H9 (cell line): ENCODE data around the gene CSRNP2. TPM values are rescaled to one million over a fixed set of nuclear protein-coding genes. Genes with fewer than 3 reads are reported as not detected.

Experiments
- DNase-seq: peaks from one replicate; pipeline ENCODE4 v3.0.0-alpha.2; 2017
- H2AFZ ChIP-seq: one replicate; pipeline ENCODE4 v1.6.1; 2013; ENCODE audit warnings: mild to moderate bottlenecking, low read length, control low read depth, moderate library complexity
- H2AK5ac ChIP-seq: 2 replicates; pipeline ENCODE4 v1.6.1; 2013; ENCODE audit warnings: low read length, control low read depth, mixed read lengths; ENCODE audit not compliant: insufficient read length
- H2BK120ac ChIP-seq: one replicate; pipeline ENCODE4 v1.6.1; 2013; ENCODE audit warnings: low read depth, mild to moderate bottlenecking, low read length, control low read depth, inconsistent platforms; ENCODE audit not compliant: poor library complexity, severe bottlenecking
- H2BK12ac ChIP-seq: 2 replicates; pipeline ENCODE4 v1.6.1; 2013; ENCODE audit warnings: low read length, control low read depth, mixed read lengths, low read depth; ENCODE audit not compliant: insufficient read length
- H2BK15ac ChIP-seq: 2 replicates; pipeline ENCODE4 v1.6.1; 2013; ENCODE audit warnings: low read depth, low read length, control low read depth
- H2BK20ac ChIP-seq: one replicate; pipeline ENCODE4 v1.6.1; 2013; ENCODE audit warnings: low read depth, mild to moderate bottlenecking, low read length, control low read depth, inconsistent platforms; ENCODE audit not compliant: poor library complexity, severe bottlenecking
- H2BK5ac ChIP-seq: 2 replicates; pipeline ENCODE4 v1.6.1; 2013; ENCODE audit warnings: low read length, control low read depth, mixed read lengths; ENCODE audit not compliant: insufficient read length
- H3K14ac ChIP-seq: 2 replicates; pipeline ENCODE4 v1.6.1; 2013; ENCODE audit warnings: low read length, control low read depth; ENCODE audit not compliant: insufficient read depth
- H3K18ac ChIP-seq: 2 replicates; pipeline ENCODE4 v1.6.1; 2013; ENCODE audit warnings: low read depth, mild to moderate bottlenecking, mixed read lengths, low read length, control low read depth; ENCODE audit not compliant: insufficient read length
- H3K23ac ChIP-seq: 2 replicates; pipeline ENCODE4 v1.6.1; 2013; ENCODE audit warnings: low read length, control low read depth, mixed read lengths, low read depth; ENCODE audit not compliant: insufficient read length
- H3K23me2 ChIP-seq: 2 replicates; pipeline ENCODE4 v1.6.1; 2013; ENCODE audit warnings: low read depth, mild to moderate bottlenecking, mixed read lengths, low read length, control low read depth; ENCODE audit not compliant: insufficient read length, poor library complexity, severe bottlenecking
- H3K27ac ChIP-seq: 2 replicates; pipeline ENCODE4 v1.5.1; 2013; ENCODE audit warnings: low read length, control low read depth, mixed read lengths, low read depth; ENCODE audit not compliant: insufficient read length
- H3K27me3 ChIP-seq: 2 replicates; pipeline ENCODE4 v1.6.1; 2013; ENCODE audit warnings: low read length, control low read depth, inconsistent platforms; ENCODE audit not compliant: insufficient read depth
- H3K4ac ChIP-seq: 2 replicates; pipeline ENCODE4 v1.6.1; 2013; ENCODE audit warnings: low read depth, mild to moderate bottlenecking, control low read depth, inconsistent platforms, low read length, moderate library complexity
- H3K4me1 ChIP-seq: 2 replicates; pipeline ENCODE4 v1.6.1; 2013; ENCODE audit warnings: low read length, control low read depth, inconsistent platforms; ENCODE audit not compliant: insufficient read depth
- H3K4me2 ChIP-seq: 2 replicates; pipeline ENCODE4 v1.6.1; 2013; ENCODE audit warnings: low read length, control low read depth, mixed read lengths; ENCODE audit not compliant: insufficient read length, insufficient read depth
- H3K56ac ChIP-seq: 2 replicates; pipeline ENCODE4 v1.6.1; 2013; ENCODE audit warnings: low read depth, mild to moderate bottlenecking, mixed read lengths, low read length, control low read depth; ENCODE audit not compliant: insufficient read length
- H3K79me1 ChIP-seq: 2 replicates; pipeline ENCODE4 v1.6.1; 2013; ENCODE audit warnings: low read depth, mild to moderate bottlenecking, moderate library complexity, low read length, control low read depth, inconsistent platforms; ENCODE audit not compliant: insufficient read depth, poor library complexity, severe bottlenecking
- H3K79me2 ChIP-seq: 2 replicates; pipeline ENCODE4 v1.6.1; 2013; ENCODE audit warnings: low read length, control low read depth, inconsistent platforms; ENCODE audit not compliant: insufficient read depth
- H3K9ac ChIP-seq: 2 replicates; pipeline ENCODE4 v1.6.1; 2013; ENCODE audit warnings: low read length, control low read depth, mixed read lengths; ENCODE audit not compliant: insufficient read length; ENCODE audit errors: extremely low read depth
- H3K9me3 ChIP-seq: one replicate; pipeline ENCODE4 v1.6.1; 2013; ENCODE audit warnings: low read depth, low read length, inconsistent platforms; ENCODE audit not compliant: control insufficient read depth
- H3T11ph ChIP-seq: one replicate; pipeline ENCODE4 v1.6.1; 2013; ENCODE audit warnings: mild to moderate bottlenecking, low read length, control low read depth, inconsistent platforms
- H4K20me1 ChIP-seq: one replicate; pipeline ENCODE4 v1.6.1; 2013; ENCODE audit not compliant: control insufficient read depth, insufficient read length, insufficient read depth
- H4K5ac ChIP-seq: 2 replicates; pipeline ENCODE4 v1.6.1; 2013; ENCODE audit warnings: low read depth, mild to moderate bottlenecking, mixed read lengths, low read length, control low read depth; ENCODE audit not compliant: insufficient read length
- H4K8ac ChIP-seq: replicated peaks from 2 replicates; pipeline ENCODE4 v1.6.1; 2013; ENCODE audit warnings: low read length, control low read depth, mixed read lengths, low read depth; ENCODE audit not compliant: insufficient read length
- H4K91ac ChIP-seq: 2 replicates; pipeline ENCODE4 v1.6.1; 2013; ENCODE audit warnings: low read depth, mild to moderate bottlenecking, moderate library complexity, mixed read lengths, low read length, control low read depth; ENCODE audit not compliant: insufficient read length
- H3K27ac Mint-ChIP-seq, 3 experiments: 2 replicates in 2 of 3; 3 replicates in 1 of 3; pipeline ENCODE4 v1.8.0; 2020 to 2021; ENCODE audit warnings: mixed read lengths in 3 of 3, mild to moderate bottlenecking in 1 of 3, moderate library complexity in 1 of 3
- H3K27me3 Mint-ChIP-seq: 2 replicates; pipeline ENCODE4 v1.8.0; 2021; ENCODE audit warnings: low read depth, mild to moderate bottlenecking, moderate library complexity, mixed read lengths
- H3K36me3 Mint-ChIP-seq, 3 experiments: 2 replicates in 2 of 3; 3 replicates in 1 of 3; pipeline ENCODE4 v1.8.0; 2020 to 2021; ENCODE audit warnings: low read depth in 3 of 3, mixed read lengths in 3 of 3; ENCODE audit not compliant: insufficient read depth in 1 of 3
- H3K4me1 Mint-ChIP-seq, 2 experiments: 2 replicates each; pipeline ENCODE4 v1.8.0; 2020; ENCODE audit warnings: mixed read lengths in 2 of 2
- H3K4me3 Mint-ChIP-seq, 2 experiments: 2 replicates in 1 of 2; 3 replicates in 1 of 2; pipeline ENCODE4 v1.8.0; 2020 to 2021; ENCODE audit warnings: mild to moderate bottlenecking in 2 of 2, mixed read lengths in 2 of 2, moderate library complexity in 1 of 2
- H3K9me3 Mint-ChIP-seq, 2 experiments: 2 replicates in 1 of 2; 3 replicates in 1 of 2; pipeline ENCODE4 v1.8.0; 2020; ENCODE audit warnings: mild to moderate bottlenecking in 2 of 2, mixed read lengths in 2 of 2, moderate library complexity in 1 of 2
- WGBS: extraction: QIAGEN DNeasy Blood & Tissue Kit; methylation state at CpG from one replicate; pipeline ENCODE4 v1.1.7; 2013; ENCODE audit warnings: missing lambda C conversion rate, low lambda C conversion rate, mixed read lengths; ENCODE audit not compliant: insufficient read length; ENCODE audit errors: extremely low coverage; 5-methylcytosine and 5-hydroxymethylcytosine counted together
- total RNA-seq: library from RNA; stranded (reverse); gene quantifications from 2 replicates; pipeline ENCODE4 v1.2.1, GENCODE V29; 2021
- TF ChIP-seq, protein P1 (sequence below): fragments of 200-600 bp; sonication (generic); conservative IDR thresholded peaks from 3 replicates; pipeline ENCODE4 v1.8.0; 2021; ENCODE audit warnings: antibody characterized with exemption, mild to moderate bottlenecking

CSRNP2 gene
- total RNA-seq, 1 experiment from 2014 or later: 38.6 TPM

DNA sequence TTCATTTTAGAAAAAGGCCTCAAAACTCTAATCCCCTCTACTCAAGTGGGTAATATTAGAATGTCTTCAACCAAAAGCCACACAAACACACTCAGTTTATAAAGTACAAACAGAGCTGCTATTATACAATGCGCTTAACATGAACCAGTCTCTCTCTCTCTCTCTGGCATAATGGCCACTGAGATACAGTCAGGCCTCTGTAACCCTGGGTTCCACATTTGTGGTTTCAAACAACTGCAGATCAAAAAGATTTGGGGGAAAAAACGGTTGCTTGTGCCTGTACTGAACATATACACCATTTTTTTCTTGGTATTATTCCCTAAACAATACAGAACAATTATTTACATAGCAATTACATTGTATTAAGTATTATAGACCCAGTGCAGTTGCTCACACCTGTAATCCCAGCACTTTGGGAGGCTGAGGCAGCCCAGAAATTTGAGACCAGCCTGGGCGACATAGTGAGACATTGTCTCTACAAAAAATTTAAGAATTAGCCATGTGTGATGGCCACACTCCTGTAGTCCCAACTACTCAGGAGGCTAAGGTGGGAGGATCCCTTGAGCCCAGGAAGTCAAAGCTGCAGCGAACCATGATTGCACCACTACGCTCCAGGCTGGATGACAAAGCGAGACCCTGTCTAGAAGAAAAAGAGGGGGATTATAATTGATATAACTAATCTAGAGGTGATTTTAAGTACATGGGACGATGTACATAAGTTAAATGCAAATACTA is 62.8 kb downstream of the CSRNP2 start:
- H3K4me1 ChIP-seq: no peaks in the 10 kb centered on the region
- peaks cover 7% of the 10 kb centered on the region for H3K23me2 ChIP-seq
- peaks cover 31 to 34% of the 10 kb centered on the region in 2 experiments for H3K4me1 Mint-ChIP-seq

More for the DNA sequence above, 62.8 kb downstream of the CSRNP2 start:
- no peak overlapping the region for H3K9ac ChIP-seq
- no peak overlapping the region for H4K91ac ChIP-seq
- no peak overlapping the region for H3K18ac ChIP-seq
- WGBS: no CpG with 5 or more reads among the region's 7 CpGs
- H2BK12ac ChIP-seq: no peak overlapping the region
- no peak overlapping the region for H2BK120ac ChIP-seq
- no peak overlapping the region for H2AFZ ChIP-seq
- H3K4me3 Mint-ChIP-seq: no peak overlapping the region
- H3T11ph ChIP-seq: no peak overlapping the region
- H3K9me3 ChIP-seq: no peaks in the 10 kb centered on the region
- no peaks in the 10 kb centered on the region for H4K20me1 ChIP-seq
- H3K79me1 ChIP-seq: peaks cover 7% of the 10 kb centered on the region
- no peak overlapping the region for H3K56ac ChIP-seq
- no peak overlapping the region for H3K14ac ChIP-seq
- no peak overlapping the region for H2AK5ac ChIP-seq
- no peak for DNase-seq
- no peak overlapping the region for H3K4me2 ChIP-seq
- H3K79me2 ChIP-seq: peaks cover 12% of the 10 kb centered on the region
- no peak overlapping the region for H2BK20ac ChIP-seq
- no peaks in the 10 kb centered on the region for H3K9me3 Mint-ChIP-seq
- TF ChIP-seq, protein P1, sequence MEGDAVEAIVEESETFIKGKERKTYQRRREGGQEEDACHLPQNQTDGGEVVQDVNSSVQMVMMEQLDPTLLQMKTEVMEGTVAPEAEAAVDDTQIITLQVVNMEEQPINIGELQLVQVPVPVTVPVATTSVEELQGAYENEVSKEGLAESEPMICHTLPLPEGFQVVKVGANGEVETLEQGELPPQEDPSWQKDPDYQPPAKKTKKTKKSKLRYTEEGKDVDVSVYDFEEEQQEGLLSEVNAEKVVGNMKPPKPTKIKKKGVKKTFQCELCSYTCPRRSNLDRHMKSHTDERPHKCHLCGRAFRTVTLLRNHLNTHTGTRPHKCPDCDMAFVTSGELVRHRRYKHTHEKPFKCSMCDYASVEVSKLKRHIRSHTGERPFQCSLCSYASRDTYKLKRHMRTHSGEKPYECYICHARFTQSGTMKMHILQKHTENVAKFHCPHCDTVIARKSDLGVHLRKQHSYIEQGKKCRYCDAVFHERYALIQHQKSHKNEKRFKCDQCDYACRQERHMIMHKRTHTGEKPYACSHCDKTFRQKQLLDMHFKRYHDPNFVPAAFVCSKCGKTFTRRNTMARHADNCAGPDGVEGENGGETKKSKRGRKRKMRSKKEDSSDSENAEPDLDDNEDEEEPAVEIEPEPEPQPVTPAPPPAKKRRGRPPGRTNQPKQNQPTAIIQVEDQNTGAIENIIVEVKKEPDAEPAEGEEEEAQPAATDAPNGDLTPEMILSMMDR: no peak
- H3K27ac Mint-ChIP-seq: 0 out of 7 replicates have a peak overlapping the region, but pooled peaks of 1 of the 3 experiments have one; percentile 49
- H4K8ac ChIP-seq: no peak overlapping the region
- no peak overlapping the region for H4K5ac ChIP-seq
- no peak overlapping the region for H2BK5ac ChIP-seq
- no peak overlapping the region for H3K4ac ChIP-seq
- H3K36me3 Mint-ChIP-seq: 0 out of 7 replicates have a peak, but pooled peaks cover 0 to 2% (median 0%) of the 10 kb centered on the region in 3 experiments
- no peaks in the 10 kb centered on the region for H3K27me3 ChIP-seq
- no peak overlapping the region for H3K27ac ChIP-seq
- H2BK15ac ChIP-seq: no peak overlapping the region
- no peak overlapping the region for H3K23ac ChIP-seq
- H3K27me3 Mint-ChIP-seq: no peaks in the 10 kb centered on the region
